ENCODE data around the gene TBX15. TPM values are rescaled to one million over a fixed set of nuclear protein-coding genes. Genes with fewer than 3 reads are reported as not detected.

TBX15 gene
- total RNA-seq, 2 experiments from 2014 or later = not detected

- ATAC-seq (peak; percentile 26), DNase-seq (no peak)
- no peaks in the 10 kb centered on the region for H3K36me3 Mint-ChIP-seq (ENCODE audit: low read depth)
- peak overlapping the region; percentile 13 for H3K4me3 Mint-ChIP-seq
- H3K9me3 Mint-ChIP-seq (ENCODE audit: low read depth) = peaks cover 8% of the 10 kb centered on the region
- H3K27ac Mint-ChIP-seq = no peak overlapping the region
- peaks cover 70% of the 10 kb centered on the region for H3K27me3 Mint-ChIP-seq
- ChIA-PET CTCF (interaction anchor here (0.5 to 2.1 kb wide), 12 partner anchors 8 to 1041 kb away, joined by 3 to 9 read pairs (median 3); no protein-coding TSS in a partner anchor), POLR2A (no interaction called here)
- intact Hi-C loops (cut with DNase I, micrococcal nuclease) = loop anchor here (1.0 to 10.0 kb wide), 4 partner anchors 23 to 932 kb away; no protein-coding TSS in a partner anchor
- peaks cover 12% of the 10 kb centered on the region for H3K4me1 Mint-ChIP-seq
Measured at GRCh38 chr1:119008483-119009311, 20.6 kb upstream of the TBX15 start.

- ATAC-seq = peak; percentile 16
- no peak for DNase-seq
- no peak overlapping the region for H3K27ac Mint-ChIP-seq
- ChIA-PET POLR2A (no interaction called here), CTCF (interaction anchor here (0.6 to 2.1 kb wide), 8 partner anchors 8 to 1040 kb away, joined by 3 to 9 read pairs (median 4); no protein-coding TSS in a partner anchor)
- peaks cover 8% of the 10 kb centered on the region for H3K9me3 Mint-ChIP-seq (ENCODE audit: low read depth)
- H3K27me3 Mint-ChIP-seq = peaks cover 74% of the 10 kb centered on the region
- H3K36me3 Mint-ChIP-seq (ENCODE audit: low read depth) = no peaks in the 10 kb centered on the region
- H3K4me3 Mint-ChIP-seq = no peak overlapping the region
- intact Hi-C loops (cut with DNase I, micrococcal nuclease) = loop anchor here (1.0 to 10.0 kb wide), 4 partner anchors 23 to 931 kb away; no protein-coding TSS in a partner anchor
- peaks cover 12% of the 10 kb centered on the region for H3K4me1 Mint-ChIP-seq
Measured at GRCh38 chr1:119007670-119008482, 19.7 kb upstream of the TBX15 start.

GRCh38 chr1:119007339-119007669 is 19.2 kb upstream of the TBX15 start:
- no peak overlapping the region for H3K27ac Mint-ChIP-seq
- DNase-seq = no peak
- no peaks in the 10 kb centered on the region for H3K36me3 Mint-ChIP-seq (ENCODE audit: low read depth)
- CTCF ChIA-PET = interaction anchor here (2.1 kb wide), 1 partner anchor 855 kb away, joined by 9 read pairs; no protein-coding TSS in a partner anchor
- peaks cover 12% of the 10 kb centered on the region for H3K4me1 Mint-ChIP-seq
- intact Hi-C loops (cut with DNase I, micrococcal nuclease) = loop anchor here in 1 of 2 experiments (10.0 kb wide), 1 partner anchor 853 kb away; no protein-coding TSS in a partner anchor
- POLR2A ChIA-PET = no interaction called here
- H3K4me3 Mint-ChIP-seq = no peak overlapping the region
- H3K9me3 Mint-ChIP-seq (ENCODE audit: low read depth) = peaks cover 6% of the 10 kb centered on the region
- peaks cover 72% of the 10 kb centered on the region for H3K27me3 Mint-ChIP-seq
- no peak for ATAC-seq

GRCh38 chr1:119006406-119007279 is 18.5 kb upstream of the TBX15 start:
- H3K27me3 Mint-ChIP-seq = peaks cover 73% of the 10 kb centered on the region
- peaks cover 4% of the 10 kb centered on the region for H3K9me3 Mint-ChIP-seq (ENCODE audit: low read depth)
- ChIA-PET CTCF (interaction anchor here (1.5 kb wide), 1 partner anchor 21 kb away, joined by 5 read pairs; no protein-coding TSS in a partner anchor), POLR2A (no interaction called here)
- DNase-seq (no peak), ATAC-seq (no peak)
- intact Hi-C loops (cut with DNase I, micrococcal nuclease) = loop anchor here in 1 of 2 experiments (10.0 kb wide), 1 partner anchor 852 kb away; no protein-coding TSS in a partner anchor
- no peak overlapping the region for H3K4me3 Mint-ChIP-seq
- H3K36me3 Mint-ChIP-seq (ENCODE audit: low read depth) = no peaks in the 10 kb centered on the region
- H3K27ac Mint-ChIP-seq = no peak overlapping the region
- peaks cover 16% of the 10 kb centered on the region for H3K4me1 Mint-ChIP-seq

GRCh38 chr1:119005724-119006405 is 17.7 kb upstream of the TBX15 start:
- H3K4me1 Mint-ChIP-seq = peaks cover 16% of the 10 kb centered on the region
- ChIA-PET POLR2A (no interaction called here), CTCF (interaction anchor here (0.6 to 1.5 kb wide), 2 partner anchors 17 to 21 kb away, joined by 3 to 5 read pairs; no protein-coding TSS in a partner anchor)
- no peak overlapping the region for H3K27ac Mint-ChIP-seq
- DNase-seq = no peak
- no peak for ATAC-seq
- no peaks in the 10 kb centered on the region for H3K36me3 Mint-ChIP-seq (ENCODE audit: low read depth)
- peaks cover 75% of the 10 kb centered on the region for H3K27me3 Mint-ChIP-seq
- no peak overlapping the region for H3K4me3 Mint-ChIP-seq
- intact Hi-C loops (cut with DNase I, micrococcal nuclease) = loop anchor here (2.0 to 10.0 kb wide), 3 partner anchors 15 to 851 kb away; no protein-coding TSS in a partner anchor
- peaks cover 4% of the 10 kb centered on the region for H3K9me3 Mint-ChIP-seq (ENCODE audit: low read depth)

- Mint-ChIP-seq H3K27ac (no peak overlapping the region), H3K27me3 (peaks cover 76% of the 10 kb centered on the region), H3K36me3 (ENCODE audit: low read depth) (no peaks in the 10 kb centered on the region), H3K4me1 (peaks cover 19% of the 10 kb centered on the region), H3K4me3 (no peak overlapping the region), H3K9me3 (ENCODE audit: low read depth) (peaks cover 4% of the 10 kb centered on the region)
- CTCF ChIA-PET = interaction anchor here (1.5 kb wide), 1 partner anchor 20 kb away, joined by 5 read pairs; no protein-coding TSS in a partner anchor
- ATAC-seq (no peak), DNase-seq (no peak)
- intact Hi-C loops (cut with DNase I, micrococcal nuclease) = loop anchor here (2.0 to 10.0 kb wide), 3 partner anchors 14 to 850 kb away; no protein-coding TSS in a partner anchor
- POLR2A ChIA-PET = no interaction called here
Measured at GRCh38 chr1:119004781-119005180, 16.6 kb upstream of the TBX15 start.

- no peak overlapping the region for H3K27ac Mint-ChIP-seq
- peaks cover 19% of the 10 kb centered on the region for H3K4me1 Mint-ChIP-seq
- ATAC-seq (no peak), DNase-seq (no peak)
- ChIA-PET POLR2A (interaction anchor here (0.6 kb wide), 1 partner anchor 1468 kb away, joined by 3 read pairs; no protein-coding TSS in a partner anchor), CTCF (no interaction called here)
- peaks cover 77% of the 10 kb centered on the region for H3K27me3 Mint-ChIP-seq
- no peaks in the 10 kb centered on the region for H3K36me3 Mint-ChIP-seq (ENCODE audit: low read depth)
- peaks cover 4% of the 10 kb centered on the region for H3K9me3 Mint-ChIP-seq (ENCODE audit: low read depth)
- H3K4me3 Mint-ChIP-seq = no peak overlapping the region
- intact Hi-C loops (cut with DNase I, micrococcal nuclease) = loop anchor here (2.0 to 10.0 kb wide), 3 partner anchors 13 to 849 kb away; no protein-coding TSS in a partner anchor
Measured at GRCh38 chr1:119004129-119004527, 16.0 kb upstream of the TBX15 start.

- ChIA-PET POLR2A (interaction anchor here (0.6 kb wide), 1 partner anchor 1468 kb away, joined by 3 read pairs; no protein-coding TSS in a partner anchor), CTCF (no interaction called here)
- intact Hi-C loops (cut with DNase I, micrococcal nuclease) = loop anchor here (2.0 to 10.0 kb wide), 3 partner anchors 13 to 849 kb away; no protein-coding TSS in a partner anchor
- Mint-ChIP-seq H3K9me3 (ENCODE audit: low read depth) (peaks cover 4% of the 10 kb centered on the region), H3K27ac (no peak overlapping the region), H3K4me1 (peaks cover 15% of the 10 kb centered on the region), H3K36me3 (ENCODE audit: low read depth) (no peaks in the 10 kb centered on the region), H3K4me3 (no peak overlapping the region), H3K27me3 (peaks cover 76% of the 10 kb centered on the region)
- ATAC-seq (no peak), DNase-seq (no peak)
Measured at GRCh38 chr1:119003413-119004128, 15.4 kb upstream of the TBX15 start.

- Mint-ChIP-seq H3K36me3 (ENCODE audit: low read depth) (no peaks in the 10 kb centered on the region), H3K4me1 (peaks cover 10% of the 10 kb centered on the region), H3K9me3 (ENCODE audit: low read depth) (peaks cover 4% of the 10 kb centered on the region), H3K4me3 (no peak overlapping the region), H3K27me3 (peaks cover 78% of the 10 kb centered on the region), H3K27ac (no peak overlapping the region)
- intact Hi-C loops (cut with DNase I, micrococcal nuclease) = loop anchor here in 1 of 2 experiments (10.0 kb wide), 1 partner anchor 847 kb away; no protein-coding TSS in a partner anchor
- POLR2A ChIA-PET = no interaction called here
- ATAC-seq (no peak), DNase-seq (no peak)
- CTCF ChIA-PET = no interaction called here
Measured at GRCh38 chr1:119002028-119002686, 14.0 kb upstream of the TBX15 start.

Data from activated CD4-positive, alpha-beta T cell treated with anti-CD3 and anti-CD28 coated beads for 36 hours (primary cell).